Progenitor cell of endocrine pancreas (in vitro differentiated cells): Measurements from ENCODE around the gene PTPN13. TPM values are rescaled to one million over a fixed set of nuclear protein-coding genes. Genes with fewer than 3 reads are reported as not detected.
A peak's percentile ranks its signal among the peaks of the same experiment; 100 is the strongest.

Source experiments
- DNase-seq: peaks from one replicate; pipeline ENCODE4 v3.0.0; 2021; ENCODE audit warnings: low spot score; ENCODE audit not compliant: unreplicated experiment
- H3K27ac Mint-ChIP-seq: 2 replicates; pipeline ENCODE4 v1.8.0; 2021; ENCODE audit warnings: mild to moderate bottlenecking, moderate library complexity, mixed read lengths
- H3K27me3 Mint-ChIP-seq: 2 replicates; pipeline ENCODE4 v1.8.0; 2021; ENCODE audit warnings: mixed read lengths
- H3K36me3 Mint-ChIP-seq: 2 replicates; pipeline ENCODE4 v1.8.0; 2022; ENCODE audit warnings: mixed read lengths; ENCODE audit not compliant: insufficient read depth
- H3K4me1 Mint-ChIP-seq: 2 replicates; pipeline ENCODE4 v1.8.0; 2021; ENCODE audit warnings: low read depth, mixed read lengths
- H3K4me3 Mint-ChIP-seq: 2 replicates; pipeline ENCODE4 v1.8.0; 2021; ENCODE audit warnings: low read depth, mild to moderate bottlenecking, moderate library complexity, mixed read lengths
- H3K9me3 Mint-ChIP-seq: 2 replicates; pipeline ENCODE4 v1.8.0; 2021; ENCODE audit warnings: low read depth, mixed read lengths
- long read RNA-seq: library from polyadenylated mRNA; unstranded; transcript quantifications from one replicate; pipeline ENCODE4 v2.0.0, GENCODE V29; 2020
- total RNA-seq: library from RNA; stranded (reverse); gene quantifications from 2 replicates; pipeline ENCODE4 v1.2.1, GENCODE V29; 2021
- TF ChIP-seq, protein P1 (sequence below): fragments of 200-600 bp; sonication (generic); IDR thresholded peaks from one replicate; pipeline ENCODE4 v1.5.0; 2021; ENCODE audit warnings: antibody characterized with exemption, mild to moderate bottlenecking; ENCODE audit not compliant: unreplicated experiment

PTPN13 gene
- total RNA-seq = 55.2 and 63.1 TPM in 2 replicates
- long read RNA-seq, partial matches to known transcripts = 59 of 76 reads
- long read RNA-seq, other reads (novel, unspliced or antisense) = 17 of 76 reads

GRCh38 chr4:86593688-86594558, at the start of gene PTPN13:
TSS of gene PTPN13 (plus strand) at chr4:86594315. CDS start at chr4:86635257, 40,942 bp downstream.
- H3K9me3 Mint-ChIP-seq = no peaks in the 10 kb centered on the region
- peak; percentile 99 for DNase-seq
- TF ChIP-seq, protein P1, sequence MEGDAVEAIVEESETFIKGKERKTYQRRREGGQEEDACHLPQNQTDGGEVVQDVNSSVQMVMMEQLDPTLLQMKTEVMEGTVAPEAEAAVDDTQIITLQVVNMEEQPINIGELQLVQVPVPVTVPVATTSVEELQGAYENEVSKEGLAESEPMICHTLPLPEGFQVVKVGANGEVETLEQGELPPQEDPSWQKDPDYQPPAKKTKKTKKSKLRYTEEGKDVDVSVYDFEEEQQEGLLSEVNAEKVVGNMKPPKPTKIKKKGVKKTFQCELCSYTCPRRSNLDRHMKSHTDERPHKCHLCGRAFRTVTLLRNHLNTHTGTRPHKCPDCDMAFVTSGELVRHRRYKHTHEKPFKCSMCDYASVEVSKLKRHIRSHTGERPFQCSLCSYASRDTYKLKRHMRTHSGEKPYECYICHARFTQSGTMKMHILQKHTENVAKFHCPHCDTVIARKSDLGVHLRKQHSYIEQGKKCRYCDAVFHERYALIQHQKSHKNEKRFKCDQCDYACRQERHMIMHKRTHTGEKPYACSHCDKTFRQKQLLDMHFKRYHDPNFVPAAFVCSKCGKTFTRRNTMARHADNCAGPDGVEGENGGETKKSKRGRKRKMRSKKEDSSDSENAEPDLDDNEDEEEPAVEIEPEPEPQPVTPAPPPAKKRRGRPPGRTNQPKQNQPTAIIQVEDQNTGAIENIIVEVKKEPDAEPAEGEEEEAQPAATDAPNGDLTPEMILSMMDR = no peak
- no peaks in the 10 kb centered on the region for H3K27me3 Mint-ChIP-seq
- H3K27ac Mint-ChIP-seq = peak within 1 kb of the TSS; percentile 98
- H3K4me3 Mint-ChIP-seq = peak within 1 kb of the TSS; percentile 99
- H3K36me3 Mint-ChIP-seq = no peaks in the 10 kb centered on the region
- H3K4me1 Mint-ChIP-seq = peaks cover 36% of the 10 kb centered on the region

DNA sequence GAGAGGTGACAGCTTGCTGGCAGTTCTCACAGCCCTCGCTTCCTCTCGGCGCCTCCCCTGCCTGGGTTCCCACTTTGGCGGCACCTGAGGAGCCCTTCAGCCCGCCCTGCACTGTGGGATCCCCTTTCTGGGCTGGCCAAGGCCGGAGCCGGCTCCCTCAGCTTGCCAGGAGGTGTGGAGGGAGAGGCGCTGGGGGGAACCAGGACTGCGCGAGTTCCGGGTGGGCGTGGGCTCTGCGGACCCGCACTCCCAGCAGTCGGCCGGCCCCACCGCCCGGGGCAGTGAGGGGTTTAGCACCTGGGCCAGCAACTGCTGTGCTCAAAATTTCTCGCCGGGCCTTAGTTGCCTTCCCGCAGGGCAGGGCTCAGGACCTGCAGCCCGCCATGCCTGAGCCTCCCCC, 47.0 kb upstream of the PTPN13 start:
- Mint-ChIP-seq H3K27me3 (peaks cover 29% of the 10 kb centered on the region), H3K9me3 (peaks cover 8% of the 10 kb centered on the region), H3K36me3 (peaks cover 10% of the 10 kb centered on the region), H3K4me3 (no peak overlapping the region), H3K27ac (no peak overlapping the region), H3K4me1 (peaks cover 26% of the 10 kb centered on the region)
- TF ChIP-seq, protein P1 = no peak
- DNase-seq = no peak

DNA sequence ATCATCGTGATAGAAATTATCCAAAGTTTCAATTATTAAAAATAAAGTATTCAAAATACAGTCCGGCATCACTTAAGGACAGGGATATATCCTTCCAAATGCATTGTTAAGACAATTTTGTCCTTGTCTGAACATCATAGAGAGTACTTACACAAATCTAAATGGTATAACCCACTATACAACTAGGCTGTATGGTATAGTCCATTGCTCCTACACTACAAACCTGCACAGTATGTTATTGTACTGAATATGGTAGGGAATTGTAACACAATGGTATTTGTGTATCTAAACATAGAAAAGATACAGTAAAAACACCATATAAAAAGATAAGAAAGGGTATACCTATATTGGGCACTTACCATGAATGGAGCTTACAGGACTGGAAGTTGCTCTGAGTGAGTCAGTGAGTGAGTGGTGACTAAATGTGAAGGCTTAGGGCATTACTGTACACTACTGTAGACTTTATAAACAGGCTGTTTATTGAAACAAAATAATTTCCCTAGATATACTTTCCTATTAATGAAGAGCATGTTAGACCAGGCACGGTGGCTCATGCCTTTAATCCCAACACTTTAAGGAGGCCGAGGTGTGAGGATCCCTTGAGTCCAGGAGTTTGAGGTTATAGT, 44.8 kb upstream of the PTPN13 start:
- H3K36me3 Mint-ChIP-seq = peaks cover 10% of the 10 kb centered on the region
- no peak for DNase-seq
- peaks cover 24% of the 10 kb centered on the region for H3K4me1 Mint-ChIP-seq
- peaks cover 8% of the 10 kb centered on the region for H3K9me3 Mint-ChIP-seq
- no peak overlapping the region for H3K27ac Mint-ChIP-seq
- H3K4me3 Mint-ChIP-seq = no peak overlapping the region
- TF ChIP-seq, protein P1 = no peak
- H3K27me3 Mint-ChIP-seq = peaks cover 33% of the 10 kb centered on the region

- Mint-ChIP-seq H3K4me3 (no peak overlapping the region), H3K4me1 (peaks cover 12% of the 10 kb centered on the region), H3K27me3 (peaks cover 43% of the 10 kb centered on the region), H3K27ac (no peak overlapping the region), H3K9me3 (peaks cover 5% of the 10 kb centered on the region), H3K36me3 (peaks cover 5% of the 10 kb centered on the region)
- DNase-seq = no peak
- TF ChIP-seq, protein P1 = no peak
Observed at GRCh38 chr4:86551387-86551786, 42.7 kb upstream of the PTPN13 start.

GRCh38 chr4:86554646-86555045, 39.5 kb upstream of the PTPN13 start:
- H3K4me1 Mint-ChIP-seq = peaks cover 20% of the 10 kb centered on the region
- no peaks in the 10 kb centered on the region for H3K36me3 Mint-ChIP-seq
- H3K9me3 Mint-ChIP-seq = no peaks in the 10 kb centered on the region
- TF ChIP-seq, protein P1 = no peak
- H3K27me3 Mint-ChIP-seq = peaks cover 59% of the 10 kb centered on the region
- no peak for DNase-seq
- no peak overlapping the region for H3K4me3 Mint-ChIP-seq
- no peak overlapping the region for H3K27ac Mint-ChIP-seq
